DMS 273 (cell line): Measurements from ENCODE around the gene RWDD1.
"Not testable (repeated sequence)": the region's sequence is repeated elsewhere in the genome, so short reads cannot be mapped to it uniquely, and the experiment has no call there.

Source experiments
- DNase-seq: peaks from one replicate; lab custom pipeline; 2025; ENCODE audit not compliant: unreplicated experiment; lab: John Stamatoyannopoulos, UW

Gene RWDD1

GRCh38 chr6:116604868-116605267 is 33.6 kb downstream of the RWDD1 start:
- not testable (repeated sequence) for DNase-seq

GRCh38 chr6:116605935-116606334 is 34.6 kb downstream of the RWDD1 start:
- DNase-seq: no peak

GRCh38 chr6:116611056-116611455 is 39.8 kb downstream of the RWDD1 start:
- DNase-seq: no peak

GRCh38 chr6:116615937-116616736 is 44.8 kb downstream of the RWDD1 start, which contains the start of gene RSPH4A:
Gene RSPH4A, plus strand, starts transcription at chr6:116616479. Its CDS starts 145 bp downstream, at chr6:116616624.
- peak; percentile 99 for DNase-seq

- DNase-seq: no peak
Measured at GRCh38 chr6:116616737-116617053, 45.4 kb downstream of the RWDD1 start.

- no peak for DNase-seq
Measured at GRCh38 chr6:116624036-116624805, 52.9 kb downstream of the RWDD1 start.

- DNase-seq: no peak
Measured at GRCh38 chr6:116625872-116626271, 54.6 kb downstream of the RWDD1 start.

GRCh38 chr6:116629563-116629981 is 58.3 kb downstream of the RWDD1 start:
- DNase-seq: no peak

GRCh38 chr6:116631379-116631990 is 60.2 kb downstream of the RWDD1 start:
- no peak for DNase-seq

GRCh38 chr6:116633685-116634084 is 62.4 kb downstream of the RWDD1 start:
- peak; percentile 36 for DNase-seq
